HG02610 (cell line): ENCODE results near the gene SMIM38.
"Not testable (repeated sequence)": the region's sequence is repeated elsewhere in the genome, so short reads cannot be mapped to it uniquely, and the experiment has no call there.

Experiments used
- ATAC-seq: cut with Tn5 transposase; IDR thresholded peaks from one replicate; pipeline ENCODE4 v1.9.1; 2021; ENCODE audit warnings: mild to moderate bottlenecking, moderate library complexity; ENCODE audit not compliant: unreplicated experiment

SMIM38 gene

GRCh38 chr11:69121621-69122325 lies 34.0 kb upstream of the SMIM38 start:
- ATAC-seq: no peak

GRCh38 chr11:69122326-69122629 lies 33.5 kb upstream of the SMIM38 start:
- ATAC-seq: no peak

GRCh38 chr11:69122630-69123431 lies 32.9 kb upstream of the SMIM38 start:
- ATAC-seq: no peak

- no peak for ATAC-seq
Measured at GRCh38 chr11:69123593-69124545, 31.9 kb upstream of the SMIM38 start.

DNA sequence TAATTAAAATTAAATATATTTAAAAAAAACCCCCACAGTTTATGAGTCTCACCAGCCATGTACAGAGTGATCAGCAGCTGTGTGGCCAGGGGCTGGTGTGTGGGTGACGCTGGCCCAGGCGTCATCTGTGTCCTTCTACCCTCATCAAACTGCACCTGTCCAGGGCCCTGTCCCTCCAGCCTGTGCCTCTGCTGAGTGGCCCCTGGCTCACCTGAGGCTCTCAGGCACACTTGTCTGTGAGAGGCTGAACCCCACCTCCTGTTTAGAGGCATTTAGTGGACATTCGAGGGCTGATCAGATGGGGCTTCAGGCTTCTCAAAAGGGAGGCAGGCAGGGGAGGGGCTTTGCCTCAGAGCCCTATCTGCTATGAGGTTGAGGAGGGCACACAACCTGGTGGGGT lies 29.9 kb upstream of the SMIM38 start:
- no peak for ATAC-seq

GRCh38 chr11:69126286-69126685 lies 29.4 kb upstream of the SMIM38 start:
- no peak for ATAC-seq

GRCh38 chr11:69127081-69127850 lies 28.5 kb upstream of the SMIM38 start:
- ATAC-seq: no peak

- no peak for ATAC-seq
Measured at GRCh38 chr11:69127884-69128283, 27.9 kb upstream of the SMIM38 start.

DNA sequence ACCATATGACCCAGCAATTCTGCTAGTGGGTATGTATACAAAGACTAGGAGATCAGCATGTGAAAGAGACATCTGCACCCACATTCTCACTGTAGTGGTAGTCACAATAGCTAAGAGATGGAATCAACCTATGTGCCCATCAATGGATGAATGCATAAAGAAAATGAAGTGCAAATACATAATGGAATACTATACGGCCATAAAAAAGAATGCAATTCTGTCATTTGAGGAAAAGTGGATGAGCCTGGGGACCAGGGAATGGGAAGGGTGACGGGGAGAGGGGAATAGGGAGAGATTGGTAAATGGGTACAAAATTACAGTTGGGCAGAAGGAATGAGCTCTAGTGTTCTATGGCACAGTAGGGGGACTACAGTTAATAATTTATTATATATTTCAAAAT lies 26.7 kb upstream of the SMIM38 start:
- no peak for ATAC-seq

- no peak for ATAC-seq
Measured at GRCh38 chr11:69129647-69130046, 26.1 kb upstream of the SMIM38 start.

DNA sequence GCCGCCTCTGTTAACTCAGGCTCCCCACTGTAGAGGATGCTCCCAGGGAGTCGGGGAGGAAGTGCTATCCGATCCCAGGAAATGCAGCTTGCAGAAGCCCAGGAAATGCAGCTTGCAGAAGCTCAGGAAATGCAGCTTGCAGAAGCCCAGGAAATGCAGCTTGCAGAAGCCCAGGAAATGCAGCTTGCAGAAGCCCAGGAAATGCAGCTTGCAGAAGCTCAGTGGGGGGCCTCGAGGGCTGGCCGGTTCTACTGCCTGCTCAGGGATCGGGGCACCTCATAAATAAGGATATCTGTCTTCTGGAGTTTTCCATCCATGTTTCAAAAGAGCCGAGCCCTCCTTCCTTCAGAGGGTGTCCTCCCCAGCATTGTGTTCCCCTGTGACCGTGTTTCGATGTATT lies 25.1 kb upstream of the SMIM38 start:
- no peak for ATAC-seq

GRCh38 chr11:69131121-69131566 lies 24.6 kb upstream of the SMIM38 start:
- no peak for ATAC-seq

GRCh38 chr11:69131644-69132300 lies 24.0 kb upstream of the SMIM38 start:
- no peak for ATAC-seq

GRCh38 chr11:69132301-69132670 lies 23.4 kb upstream of the SMIM38 start:
- no peak for ATAC-seq

- ATAC-seq: no peak
Measured at GRCh38 chr11:69133251-69133650, 22.5 kb upstream of the SMIM38 start.

DNA sequence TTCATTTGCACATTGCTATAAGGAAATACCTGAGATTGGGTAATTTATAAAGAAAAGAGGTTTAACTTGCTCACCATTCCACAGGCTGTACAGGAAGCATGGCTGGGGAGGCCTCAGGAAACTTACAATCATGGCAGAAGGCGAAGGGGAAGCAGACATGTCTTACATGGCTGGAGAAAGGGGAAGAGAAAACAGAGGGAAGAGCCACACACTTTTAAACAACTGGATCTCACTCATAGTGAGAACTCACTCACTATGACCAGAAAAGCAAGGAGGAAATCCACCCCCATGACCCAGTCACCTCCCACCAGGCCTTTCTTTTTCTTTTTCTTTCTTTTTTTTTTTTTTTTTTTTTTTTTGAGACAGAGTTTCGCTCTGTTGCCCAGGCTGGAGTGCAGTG lies 21.6 kb upstream of the SMIM38 start:
- ATAC-seq: not testable (repeated sequence)

DNA sequence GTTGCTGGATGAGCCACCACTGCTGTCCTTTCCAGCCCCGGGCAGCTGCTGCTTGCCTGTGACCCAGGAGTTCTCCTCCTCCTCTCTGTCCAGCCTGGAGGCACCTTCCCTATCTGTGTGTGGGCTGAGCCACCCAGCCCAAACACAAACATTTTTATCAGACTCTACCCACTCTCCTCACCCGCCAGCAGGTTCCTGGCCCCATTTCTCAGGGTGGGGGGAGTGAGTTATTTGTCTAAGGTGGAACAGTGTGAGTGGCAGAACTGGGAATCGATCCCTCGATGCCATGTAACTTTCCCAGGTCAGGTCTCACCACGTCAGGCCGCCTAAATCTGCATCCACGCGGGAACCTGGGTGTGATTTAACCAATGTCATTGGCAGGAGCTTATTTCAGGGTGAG lies 20.8 kb upstream of the SMIM38 start:
- ATAC-seq: no peak

DNA sequence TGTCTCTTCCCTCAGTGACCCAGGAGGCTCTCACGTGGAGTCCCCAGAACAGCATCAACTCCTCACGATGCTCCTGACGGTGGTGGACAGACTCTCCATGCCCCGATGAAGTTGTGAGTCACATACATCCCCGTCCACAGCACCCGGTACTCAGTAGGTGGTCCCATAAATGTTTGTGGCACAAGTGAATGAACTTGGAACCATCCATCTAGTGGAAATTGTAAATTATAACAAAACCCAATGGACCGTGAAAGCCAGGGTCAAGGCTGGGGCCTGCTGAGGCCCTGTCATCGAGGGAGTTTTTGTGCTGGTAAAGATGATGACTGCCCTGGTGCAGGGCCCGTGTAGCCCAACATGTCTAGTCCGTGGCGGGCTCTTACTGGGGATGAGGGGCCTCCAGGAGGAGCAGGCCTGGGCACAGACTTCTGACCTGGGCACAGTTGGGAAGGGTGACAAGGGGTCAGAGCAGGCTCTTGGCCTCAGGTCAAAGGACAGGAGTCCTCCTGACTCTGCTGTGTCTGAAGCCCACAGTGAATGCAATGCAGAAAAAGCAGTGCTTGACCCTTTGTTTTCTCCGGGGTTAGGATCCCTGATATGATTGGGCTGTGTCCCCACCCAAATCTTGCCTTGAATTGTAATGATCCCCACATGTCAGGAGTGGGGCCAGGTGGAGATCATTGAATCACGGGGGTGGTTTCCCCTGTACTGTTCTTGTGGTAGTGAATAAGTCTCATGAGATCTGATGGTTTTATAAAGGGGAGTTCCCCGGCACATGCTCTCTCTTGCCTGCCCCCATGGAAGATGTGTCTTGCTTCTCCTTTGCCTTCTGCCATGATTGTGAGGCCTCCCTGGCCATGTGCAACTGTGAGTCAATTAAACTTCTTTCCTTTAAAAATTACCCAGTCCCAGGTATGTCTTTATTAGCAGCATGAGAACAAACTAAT lies 20.0 kb upstream of the SMIM38 start:
- no peak for ATAC-seq

GRCh38 chr11:69136471-69136870 lies 19.3 kb upstream of the SMIM38 start:
- ATAC-seq: no peak
